HG03521 (cell line): ENCODE data around the gene EIF4EBP3.

Source experiments
- ATAC-seq: cut with Tn5 transposase; IDR thresholded peaks from one replicate; pipeline ENCODE4 v1.9.1; 2021; ENCODE audit warnings: mild to moderate bottlenecking, moderate library complexity; ENCODE audit not compliant: unreplicated experiment

Gene EIF4EBP3

GRCh38 chr5:140547508-140548299, at the start of gene EIF4EBP3:
TSS of gene EIF4EBP3 (plus strand) at chr5:140547662. CDS start at chr5:140547738, 76 bp downstream.
- peak; percentile 99 for ATAC-seq

- no peak for ATAC-seq
Measured at GRCh38 chr5:140497897-140498296, 49.6 kb upstream of the EIF4EBP3 start.

GRCh38 chr5:140498591-140498990, 48.9 kb upstream of the EIF4EBP3 start:
- ATAC-seq, result no peak

- no peak for ATAC-seq
Measured at GRCh38 chr5:140502834-140503233, 44.6 kb upstream of the EIF4EBP3 start.

GRCh38 chr5:140509898-140510297, 37.6 kb upstream of the EIF4EBP3 start:
- ATAC-seq, result no peak

- no peak for ATAC-seq
Measured at GRCh38 chr5:140513124-140513523, 34.3 kb upstream of the EIF4EBP3 start.

GRCh38 chr5:140524003-140524402, 23.5 kb upstream of the EIF4EBP3 start:
- ATAC-seq, result no peak

GRCh38 chr5:140540227-140540626, 7.2 kb upstream of the EIF4EBP3 start:
- ATAC-seq, result no peak

GRCh38 chr5:140542972-140543371, 4.5 kb upstream of the EIF4EBP3 start:
- ATAC-seq, result no peak

- ATAC-seq, result no peak
Measured at GRCh38 chr5:140544986-140545385, 2.5 kb upstream of the EIF4EBP3 start.

GRCh38 chr5:140545606-140546005, 1.9 kb upstream of the EIF4EBP3 start:
- no peak for ATAC-seq

GRCh38 chr5:140546851-140547507, 483 bp upstream of the EIF4EBP3 start:
- no peak for ATAC-seq

- ATAC-seq, result no peak
Measured at GRCh38 chr5:140548300-140548688, 832 bp downstream of the EIF4EBP3 start.

GRCh38 chr5:140548791-140549190, 1.3 kb downstream of the EIF4EBP3 start:
- ATAC-seq, result no peak

- ATAC-seq, result no peak
Measured at GRCh38 chr5:140549237-140550144, 2.0 kb downstream of the EIF4EBP3 start.

GRCh38 chr5:140550147-140551079, 3.0 kb downstream of the EIF4EBP3 start:
- ATAC-seq, result no peak

GRCh38 chr5:140551872-140552271, 4.4 kb downstream of the EIF4EBP3 start:
- ATAC-seq, result no peak

GRCh38 chr5:140553657-140554056, 6.2 kb downstream of the EIF4EBP3 start:
- no peak for ATAC-seq

- no peak for ATAC-seq
Measured at GRCh38 chr5:140554454-140554853, 7.0 kb downstream of the EIF4EBP3 start.

- peak; percentile 29 for ATAC-seq
Measured at GRCh38 chr5:140555747-140556312, 8.4 kb downstream of the EIF4EBP3 start.
